Adrenal gland (tissue), 5 donors: ENCODE results near the gene WDFY4.

Source experiments
- CTCF ChIP-seq, 6 experiments: fragments of 450-650 bp in 4 of 6; fragments of 200-600 bp in 2 of 6; sonication (generic) in 1 of 6; IDR thresholded peaks; 1 replicate in 5 of 6; 2 replicates in 1 of 6; pipeline versions ENCODE4 v1.5.1 to v1.8.0; 2016 to 2021; ENCODE audit warnings: antibody characterized with exemption in 6 of 6, mild to moderate bottlenecking in 2 of 6, moderate library complexity in 1 of 6
- POLR2A ChIP-seq, 2 donors: fragments of 450-650 bp; IDR thresholded peaks; one replicate each; pipeline ENCODE4 v1.6.1; 2017; ENCODE audit warnings: antibody characterized with exemption in 2 of 2, mild to moderate bottlenecking in 2 of 2, moderate library complexity in 1 of 2
- donor health status: DM: no; HTN: no; CAD: no.

- no peak for TF ChIP-seq CTCF (IDR thresholded peaks at IDR 0.05)
- no peak for TF ChIP-seq POLR2A (IDR thresholded peaks at IDR 0.05)
These were observed 27.2 kb downstream of the WDFY4 start for GRCh38 chr10:48711830-48712229.
